ENCODE data around the gene CYP2D6.
"Not testable (repeated sequence)": the region's sequence is repeated elsewhere in the genome, so short reads cannot be mapped to it uniquely, and the experiment has no call there.

Gene CYP2D6

DNA sequence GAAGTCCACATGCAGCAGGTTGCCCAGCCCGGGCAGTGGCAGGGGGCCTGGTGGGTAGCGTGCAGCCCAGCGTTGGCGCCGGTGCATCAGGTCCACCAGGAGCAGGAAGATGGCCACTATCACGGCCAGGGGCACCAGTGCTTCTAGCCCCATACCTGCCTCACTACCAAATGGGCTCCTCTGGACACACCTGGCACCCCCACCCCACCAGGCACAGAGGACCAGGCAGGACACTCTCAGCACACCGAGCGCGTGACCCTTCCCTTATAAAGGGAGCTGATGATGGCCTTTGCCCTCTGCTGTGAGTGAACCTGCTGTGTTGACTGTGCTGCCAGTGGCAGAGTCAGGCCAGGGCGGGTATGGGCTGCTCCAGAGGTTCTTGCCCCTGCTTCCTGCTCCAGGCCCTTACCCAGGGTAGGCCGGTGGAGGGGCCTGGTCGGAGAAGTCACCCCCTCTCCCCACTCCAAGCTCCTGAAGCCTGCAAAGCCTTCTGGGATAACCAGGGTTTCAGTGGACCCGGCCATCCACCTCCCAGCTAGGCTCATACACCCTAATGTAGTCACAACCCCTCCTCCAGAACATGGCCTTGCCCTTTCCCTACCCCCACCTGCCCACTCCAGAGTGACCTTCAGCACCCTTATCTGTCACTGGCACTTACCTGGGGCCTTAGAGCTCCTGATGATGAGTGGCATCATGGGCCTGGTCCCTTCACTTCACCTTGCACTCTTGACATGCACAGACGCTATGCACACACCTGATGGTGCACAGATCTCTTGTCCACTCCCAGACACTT lies at the start of gene CYP2D6:
TSS of gene CYP2D6 (minus strand) at position 172 of the 793 bp plus-strand sequence. CDS start at position 153, 19 bp downstream.
- not testable (repeated sequence) for DNase-seq (ENCODE audit: low read depth, low spot score)

GRCh38 chr22:42179616-42180015 lies 49.0 kb upstream of the CYP2D6 start:
- DNase-seq (ENCODE audit: low read depth, low spot score), result no peak

DNA sequence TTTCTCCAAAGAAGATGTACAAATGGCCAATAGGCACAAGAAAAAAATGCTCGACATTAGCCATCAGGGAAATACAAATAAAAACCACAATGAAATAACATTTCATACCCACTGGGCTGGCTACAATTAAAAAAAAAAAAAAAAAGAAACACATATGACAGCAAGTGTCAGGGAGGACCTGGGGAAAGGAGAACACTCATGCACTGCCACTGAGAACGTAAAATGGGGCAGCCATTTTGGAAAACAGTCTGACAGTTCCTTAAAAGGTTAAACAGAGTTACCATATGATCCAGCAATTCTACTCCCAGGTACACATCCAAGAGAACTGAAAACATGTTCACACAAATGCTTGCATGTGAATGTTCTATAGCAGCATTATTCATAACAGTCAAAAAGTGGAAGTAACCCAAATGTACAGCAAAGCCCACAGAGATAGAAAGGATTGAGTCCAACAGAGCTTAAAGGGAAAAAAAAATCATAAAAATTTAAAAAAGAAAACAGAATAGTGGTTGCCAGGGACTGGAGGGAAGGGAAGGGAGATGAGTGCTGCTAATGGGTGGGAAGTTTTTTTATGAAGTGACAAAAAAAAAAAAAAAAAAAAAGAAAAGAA lies 48.4 kb upstream of the CYP2D6 start:
- DNase-seq (ENCODE audit: low read depth, low spot score), result no peak

DNA sequence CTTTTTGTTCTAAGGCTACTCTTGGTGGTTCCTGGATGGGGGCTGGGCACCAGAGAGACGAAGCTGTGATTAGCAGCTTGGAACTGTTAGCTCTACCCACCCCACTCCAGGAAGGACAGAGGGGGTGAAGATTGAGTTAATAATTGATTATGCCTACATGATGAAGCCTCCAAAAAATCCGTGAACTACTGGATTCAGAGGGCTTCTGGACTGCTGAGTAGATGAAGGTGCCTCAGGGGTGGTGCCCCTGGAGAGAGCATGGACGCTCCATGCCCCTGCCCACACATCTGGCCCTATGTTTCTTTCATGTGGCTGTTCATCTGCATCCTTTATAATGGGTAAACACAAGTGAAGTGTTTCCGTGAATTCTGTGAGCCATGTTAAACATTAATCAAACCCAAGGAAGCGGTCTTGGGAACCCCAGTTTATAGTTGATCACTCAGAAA lies 47.3 kb upstream of the CYP2D6 start:
- no peak for DNase-seq (ENCODE audit: low read depth, low spot score)

- DNase-seq (ENCODE audit: low read depth, low spot score), result no peak
These were observed 45.8 kb upstream of the CYP2D6 start for GRCh38 chr22:42176255-42176915.

DNA sequence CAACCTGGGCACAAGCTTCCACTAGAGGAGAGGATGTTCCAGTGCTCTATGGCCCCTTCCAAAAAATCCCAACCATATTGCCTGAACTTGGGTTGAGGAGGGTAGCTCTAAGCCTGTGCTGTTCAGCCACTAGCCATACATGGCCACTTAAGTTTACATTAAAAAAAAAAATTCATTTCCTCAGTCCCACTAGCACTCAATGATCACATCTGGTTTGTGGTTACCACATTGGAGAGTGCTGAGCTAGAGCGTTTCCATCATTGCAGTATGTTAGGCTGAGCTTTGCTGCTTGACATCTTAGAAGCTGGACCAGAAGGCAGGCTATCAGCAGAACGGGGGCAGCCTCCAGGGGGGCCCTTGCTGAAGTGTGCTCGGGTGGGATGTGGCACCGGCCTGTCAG lies 43.5 kb upstream of the CYP2D6 start:
- no peak for DNase-seq (ENCODE audit: low read depth, low spot score)

GRCh38 chr22:42173183-42173926 lies 42.7 kb upstream of the CYP2D6 start:
- no peak for DNase-seq (ENCODE audit: low read depth, low spot score)

GRCh38 chr22:42172773-42173172 lies 42.2 kb upstream of the CYP2D6 start:
- DNase-seq (ENCODE audit: low read depth, low spot score), result peak; percentile 23

DNA sequence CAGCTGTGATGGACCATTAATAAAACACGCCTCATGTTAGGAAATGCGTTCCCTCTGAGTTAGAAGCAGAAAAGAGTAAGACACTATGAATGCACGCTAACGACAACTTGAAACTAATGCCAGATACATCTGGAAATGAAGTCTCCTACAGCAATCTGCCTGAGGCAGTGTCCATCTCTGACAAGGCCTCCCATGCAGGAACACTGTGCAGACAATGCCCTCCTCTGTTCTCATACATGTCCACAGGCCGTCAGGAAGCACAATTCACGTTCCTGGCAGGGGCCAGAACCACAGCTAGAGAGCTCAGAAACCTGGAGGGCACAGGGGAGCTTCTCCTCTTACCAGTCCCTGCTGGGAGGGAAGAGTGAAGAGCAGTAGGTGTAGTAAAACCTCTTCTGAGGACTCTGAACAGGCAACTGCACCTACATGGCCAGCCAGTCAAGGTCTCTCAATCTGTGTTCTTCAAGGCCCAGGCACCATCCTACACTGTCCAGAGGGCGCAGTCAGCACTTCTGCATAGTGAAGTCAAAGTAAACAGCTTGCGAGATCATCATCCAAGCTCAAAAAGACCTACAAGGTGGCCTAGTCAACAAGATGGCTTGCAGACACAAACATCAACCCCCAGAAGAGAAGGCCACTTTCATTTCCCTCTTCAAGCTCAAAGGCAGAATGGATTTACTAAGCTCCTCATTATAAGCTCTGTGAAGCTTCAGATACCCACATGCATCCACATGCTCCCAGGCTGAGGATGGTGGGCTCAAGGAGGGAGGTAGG lies 41.5 kb upstream of the CYP2D6 start:
- peak; percentile 27 for DNase-seq (ENCODE audit: low read depth, low spot score)

- no peak for DNase-seq (ENCODE audit: low read depth, low spot score)
These were observed 40.8 kb upstream of the CYP2D6 start for GRCh38 chr22:42171417-42171816.

DNA sequence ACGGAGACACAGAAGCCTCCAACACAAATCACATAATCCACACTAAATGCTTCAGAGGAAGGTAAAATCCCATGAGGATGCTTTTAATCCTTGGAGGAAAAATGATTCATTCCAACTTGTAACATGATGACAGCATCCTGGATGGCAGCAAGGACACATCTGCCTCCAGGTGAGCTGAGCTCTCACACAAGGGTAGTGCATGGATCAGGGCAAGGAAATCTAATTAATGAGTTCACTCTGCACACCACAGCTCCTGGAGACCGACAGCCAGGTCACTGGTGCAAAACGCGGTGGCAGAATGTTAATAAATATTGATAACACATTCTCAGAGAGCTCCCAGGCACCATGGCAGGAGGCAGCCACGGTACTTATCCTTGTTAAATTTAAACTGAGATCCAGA lies 40.3 kb upstream of the CYP2D6 start:
- DNase-seq (ENCODE audit: low read depth, low spot score), result no peak

DNA sequence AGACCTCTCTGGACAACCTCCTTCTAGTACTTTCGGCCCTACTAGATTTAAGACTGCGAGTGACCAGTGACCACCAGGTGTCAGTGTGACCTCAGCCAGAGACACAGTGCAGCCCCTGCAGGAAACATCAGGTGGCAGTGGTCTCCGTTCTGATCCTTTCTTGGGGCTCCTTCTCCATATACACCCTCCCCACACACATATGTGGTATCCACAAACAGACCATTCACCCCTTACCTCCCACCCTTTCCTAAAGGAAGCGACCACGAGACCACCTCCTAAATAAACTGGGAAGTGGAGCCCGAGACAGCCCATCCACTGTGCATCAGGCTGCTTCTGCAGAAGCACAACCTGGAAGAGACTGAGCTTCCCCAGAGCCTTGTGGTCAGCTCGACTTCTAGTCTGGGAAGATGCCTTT lies 38.5 kb upstream of the CYP2D6 start:
- DNase-seq (ENCODE audit: low read depth, low spot score), result peak; percentile 86

DNA sequence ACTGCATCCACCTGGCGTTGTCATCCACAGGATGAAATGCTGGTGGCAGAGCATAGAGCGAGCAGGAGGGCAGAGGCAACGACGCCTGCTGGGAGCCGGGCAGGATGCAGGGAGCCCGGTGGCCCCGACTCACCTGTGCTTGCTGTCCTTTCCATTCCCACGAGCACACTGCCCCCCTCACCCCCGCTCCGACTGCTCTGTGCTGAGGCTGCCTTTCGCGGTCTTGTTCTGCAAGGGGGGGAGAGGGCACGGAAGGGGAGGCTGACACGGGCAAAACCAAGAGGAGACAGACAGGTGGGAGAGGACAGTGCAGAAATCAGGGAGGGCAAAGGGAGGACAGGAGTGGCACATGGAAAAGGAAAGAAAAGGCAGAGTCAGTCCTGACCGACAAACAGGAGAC lies 37.9 kb upstream of the CYP2D6 start:
- no peak for DNase-seq (ENCODE audit: low read depth, low spot score)

DNA sequence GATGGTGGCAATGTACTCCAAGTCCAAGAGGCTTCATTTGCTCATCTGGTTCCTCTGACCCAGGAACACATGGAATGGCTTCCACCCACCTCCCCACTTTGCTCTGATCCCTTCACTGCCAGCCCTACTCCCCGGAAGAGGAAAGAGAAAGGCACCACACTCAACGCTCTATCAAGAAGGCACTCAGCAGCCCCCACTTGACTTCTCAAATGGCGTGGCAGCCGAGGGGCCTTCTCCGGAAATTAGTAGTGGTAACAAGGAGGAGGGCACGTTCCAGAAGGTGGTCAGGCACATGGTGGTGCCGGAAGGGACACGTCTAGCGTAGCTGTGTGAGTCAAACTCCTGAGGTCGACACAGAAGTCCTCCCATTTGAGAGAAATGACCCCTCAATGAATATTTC lies 36.5 kb upstream of the CYP2D6 start:
- no peak for DNase-seq (ENCODE audit: low read depth, low spot score)

- DNase-seq (ENCODE audit: low read depth, low spot score), result no peak
These were observed 34.3 kb upstream of the CYP2D6 start for GRCh38 chr22:42164901-42165300.

DNA sequence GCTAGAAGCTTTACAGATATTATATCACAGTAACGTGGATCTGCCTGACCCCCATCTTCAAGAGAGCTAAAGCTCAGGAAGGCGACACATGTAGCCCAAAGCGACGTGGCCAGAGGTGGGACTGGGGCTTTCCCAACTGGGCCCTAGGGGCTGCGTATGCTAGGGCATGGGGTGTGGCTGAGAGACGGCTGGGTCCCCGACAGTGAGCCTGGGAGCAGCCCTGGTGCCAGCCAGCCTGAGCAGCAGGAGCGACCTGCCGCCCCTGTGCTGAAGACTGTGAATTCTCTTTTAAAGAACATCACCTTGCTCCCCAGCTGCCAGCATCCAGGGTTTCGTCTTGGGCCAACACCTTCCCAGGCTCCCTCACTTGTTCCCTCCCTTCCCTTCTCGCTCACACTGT lies 32.9 kb upstream of the CYP2D6 start:
- DNase-seq (ENCODE audit: low read depth, low spot score), result no peak

DNA sequence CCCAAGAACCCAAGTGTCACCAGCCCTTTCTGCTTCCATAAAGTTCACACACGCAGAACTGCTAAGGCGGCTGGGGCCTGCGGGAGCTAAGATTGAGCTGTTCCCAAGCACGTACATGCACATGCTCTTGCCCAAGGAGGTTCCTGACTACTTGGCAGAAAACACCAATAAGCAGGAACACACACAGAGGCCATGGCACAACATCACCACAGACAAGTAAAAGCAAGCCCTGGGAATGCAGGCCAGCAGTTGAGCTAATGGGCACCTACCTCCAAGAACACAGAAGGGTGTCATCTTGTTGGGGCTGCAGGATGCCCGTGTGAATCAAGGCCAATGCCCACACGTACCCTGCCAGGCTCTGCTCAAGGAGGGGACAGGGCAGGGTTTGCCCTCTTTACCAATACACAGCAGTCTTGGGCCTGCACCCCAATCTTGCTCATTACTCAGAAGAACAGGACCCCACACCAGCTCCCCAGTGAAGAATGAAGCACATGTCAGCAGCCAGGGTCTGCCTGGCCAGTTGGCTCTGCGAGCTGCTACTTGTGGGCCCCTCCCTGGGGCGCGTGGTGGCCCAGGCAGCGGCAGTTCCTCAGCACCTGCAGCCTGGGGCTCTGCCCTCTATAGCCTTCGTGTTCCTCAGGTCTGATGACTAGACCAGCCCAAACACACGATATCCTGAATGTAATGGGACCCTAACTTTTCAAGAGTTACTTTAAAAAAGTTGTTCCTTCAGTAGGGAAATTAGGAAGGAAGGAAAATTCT lies 32.3 kb upstream of the CYP2D6 start:
- no peak for DNase-seq (ENCODE audit: low read depth, low spot score)

GRCh38 chr22:42160830-42161696 lies 30.5 kb upstream of the CYP2D6 start:
- DNase-seq (ENCODE audit: low read depth, low spot score), result no peak

DNA sequence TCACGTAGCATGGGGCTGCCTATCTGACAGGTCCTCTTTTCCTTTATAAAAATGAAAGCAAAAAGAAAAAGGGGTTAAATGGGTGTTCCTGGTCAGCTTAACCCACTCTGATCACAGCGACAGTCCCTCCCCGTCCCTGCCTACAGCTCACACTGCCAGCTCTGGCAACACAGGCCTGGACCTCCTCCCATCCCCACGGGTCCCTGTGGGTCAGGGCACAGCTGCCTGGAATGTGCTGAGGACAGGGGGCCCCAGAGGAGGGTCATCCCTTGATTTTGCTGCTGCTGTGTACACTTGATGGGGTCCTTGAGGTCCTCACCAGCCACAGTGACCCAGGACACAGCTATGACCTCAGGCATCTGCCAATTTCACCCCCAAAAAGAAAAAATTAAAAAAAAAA lies 29.6 kb upstream of the CYP2D6 start:
- no peak for DNase-seq (ENCODE audit: low read depth, low spot score)

Data from ELF-1 (cell line).